ENCODE measurements around the gene DENND1A. TPM values are rescaled to one million over a fixed set of nuclear protein-coding genes. Genes with fewer than 3 reads are reported as not detected.
A peak's percentile ranks its signal among the peaks of the same experiment; 100 is the strongest.

Gene DENND1A
- total RNA-seq, 1 experiment from 2014 or later = 29.7 TPM

- Histone ChIP-seq H3F3A (ENCODE audit: low read length, unreplicated experiment) (no peaks in the 10 kb centered on the region), H3K27ac (ENCODE audit: low read length) (no peak overlapping the region), H3K4me2 (ENCODE audit: low read length) (no peak overlapping the region), H3K27me3 (ENCODE audit: low read length) (no peaks in the 10 kb centered on the region), H3K9me3 (ENCODE audit: low read length) (no peaks in the 10 kb centered on the region), H4K20me1 (ENCODE audit: low read length) (no peaks in the 10 kb centered on the region), H2AFZ (ENCODE audit: low read length) (no peak overlapping the region), H3K9me2 (replicated peaks; ENCODE audit: low read length) (no peaks in the 10 kb centered on the region), H3K4me3 (ENCODE audit: low read length) (no peak overlapping the region), H3K36me3 (ENCODE audit: low read depth, low read length) (no peaks in the 10 kb centered on the region), H3K4me1 (ENCODE audit: insufficient read depth, low read length) (no peaks in the 10 kb centered on the region), H3K9ac (ENCODE audit: low read length) (no peak overlapping the region), H3K79me2 (ENCODE audit: low read length) (no peaks in the 10 kb centered on the region)
- no peak for DNase-seq
- POLR2A ChIA-PET (ENCODE audit: unreplicated experiment) = no interaction called here
- ATAC-seq = no peak
- TF ChIP-seq EZH2phosphoT487 (IDR thresholded peaks at IDR 0.05; ENCODE audit: borderline replicate concordance, low read length) (no peak), CTCF (conservative IDR thresholded peaks at IDR 0.05; ENCODE audit: low read depth, low read length) (no peak), EZH2 (IDR thresholded peaks at IDR 0.05; ENCODE audit: low read length, unreplicated experiment) (no peak)
- CTCF ChIA-PET = no interaction called here
- intact Hi-C loops (cut with micrococcal nuclease) = loop anchor here (1.0 to 5.0 kb wide), 2 partner anchors 30 to 248 kb away; no protein-coding TSS in a partner anchor
- BruUV-seq (replicated peaks) = no TSS peak
Measured at GRCh38 chr9:123354806-123355508, 575.0 kb downstream of the DENND1A start.

GRCh38 chr9:123353984-123354591, 575.8 kb downstream of the DENND1A start:
- no peak for TF ChIP-seq EZH2phosphoT487 (IDR thresholded peaks at IDR 0.05; ENCODE audit: borderline replicate concordance, low read length)
- TF ChIP-seq CTCF (conservative IDR thresholded peaks at IDR 0.05; ENCODE audit: low read depth, low read length) = peak; percentile 78
- TF ChIP-seq EZH2 (IDR thresholded peaks at IDR 0.05; ENCODE audit: low read length, unreplicated experiment) = no peak
- DNase-seq = peak; percentile 56
- no peaks in the 10 kb centered on the region for H3F3A ChIP-seq (ENCODE audit: low read length, unreplicated experiment)

GRCh38 chr9:123353041-123353440, 576.9 kb downstream of the DENND1A start:
- no peaks in the 10 kb centered on the region for H3K27me3 ChIP-seq (ENCODE audit: low read length)
- ChIA-PET CTCF (no interaction called here), POLR2A (ENCODE audit: unreplicated experiment) (no interaction called here)
- ATAC-seq = no peak
- no peak overlapping the region for H3K4me2 ChIP-seq (ENCODE audit: low read length)
- H3K4me1 ChIP-seq (ENCODE audit: insufficient read depth, low read length) = no peaks in the 10 kb centered on the region
- H2AFZ ChIP-seq (ENCODE audit: low read length) = no peak overlapping the region
- H3K79me2 ChIP-seq (ENCODE audit: low read length) = no peaks in the 10 kb centered on the region
- H3K9me3 ChIP-seq (ENCODE audit: low read length) = no peaks in the 10 kb centered on the region
- H3K27ac ChIP-seq (ENCODE audit: low read length) = no peak overlapping the region
- no peaks in the 10 kb centered on the region for H3F3A ChIP-seq (ENCODE audit: low read length, unreplicated experiment)
- no peak overlapping the region for H3K9ac ChIP-seq (ENCODE audit: low read length)
- H3K36me3 ChIP-seq (ENCODE audit: low read depth, low read length) = no peaks in the 10 kb centered on the region
- H3K4me3 ChIP-seq (ENCODE audit: low read length) = no peak overlapping the region
- BruUV-seq (replicated peaks) = no TSS peak
- H4K20me1 ChIP-seq (ENCODE audit: low read length) = no peaks in the 10 kb centered on the region
- TF ChIP-seq EZH2phosphoT487 (IDR thresholded peaks at IDR 0.05; ENCODE audit: borderline replicate concordance, low read length) = no peak
- TF ChIP-seq EZH2 (IDR thresholded peaks at IDR 0.05; ENCODE audit: low read length, unreplicated experiment) = no peak
- no peak for TF ChIP-seq CTCF (conservative IDR thresholded peaks at IDR 0.05; ENCODE audit: low read depth, low read length)
- intact Hi-C loops (cut with micrococcal nuclease) = loop anchor here (5.0 kb wide), 1 partner anchor 246 kb away; no protein-coding TSS in a partner anchor
- H3K9me2 ChIP-seq (replicated peaks; ENCODE audit: low read length) = no peaks in the 10 kb centered on the region
- peak; percentile 24 for DNase-seq

More at GRCh38 chr9:123353984-123354591, 575.8 kb downstream of the DENND1A start:
- no peaks in the 10 kb centered on the region for H4K20me1 ChIP-seq (ENCODE audit: low read length)
- H3K27me3 ChIP-seq (ENCODE audit: low read length) = no peaks in the 10 kb centered on the region
- ChIA-PET POLR2A (ENCODE audit: unreplicated experiment) (no interaction called here), CTCF (no interaction called here)
- H3K79me2 ChIP-seq (ENCODE audit: low read length) = no peaks in the 10 kb centered on the region
- H3K9me2 ChIP-seq (replicated peaks; ENCODE audit: low read length) = no peaks in the 10 kb centered on the region
- no TSS peak for BruUV-seq (replicated peaks)
- H3K27ac ChIP-seq (ENCODE audit: low read length) = no peak overlapping the region
- no peak overlapping the region for H3K9ac ChIP-seq (ENCODE audit: low read length)
- no peak overlapping the region for H3K4me2 ChIP-seq (ENCODE audit: low read length)
- H2AFZ ChIP-seq (ENCODE audit: low read length) = peak overlapping the region; percentile 42; the same call in 1 of the 2 replicates
- ATAC-seq = peak; percentile 83
- no peaks in the 10 kb centered on the region for H3K36me3 ChIP-seq (ENCODE audit: low read depth, low read length)
- no peak overlapping the region for H3K4me3 ChIP-seq (ENCODE audit: low read length)
- intact Hi-C loops (cut with micrococcal nuclease) = loop anchor here (1.0 to 5.0 kb wide), 2 partner anchors 31 to 247 kb away; no protein-coding TSS in a partner anchor
- H3K9me3 ChIP-seq (ENCODE audit: low read length) = no peaks in the 10 kb centered on the region
- no peaks in the 10 kb centered on the region for H3K4me1 ChIP-seq (ENCODE audit: insufficient read depth, low read length)

Measured in PC-3 (cell line).